Measurements from ENCODE around the gene MESD. TPM values are rescaled to one million over a fixed set of nuclear protein-coding genes. Genes with fewer than 3 reads are reported as not detected.

The MESD gene
- total RNA-seq, 3 donors from 2014 or later: 18.5 to 24.5 (median 21.3) TPM

DNA sequence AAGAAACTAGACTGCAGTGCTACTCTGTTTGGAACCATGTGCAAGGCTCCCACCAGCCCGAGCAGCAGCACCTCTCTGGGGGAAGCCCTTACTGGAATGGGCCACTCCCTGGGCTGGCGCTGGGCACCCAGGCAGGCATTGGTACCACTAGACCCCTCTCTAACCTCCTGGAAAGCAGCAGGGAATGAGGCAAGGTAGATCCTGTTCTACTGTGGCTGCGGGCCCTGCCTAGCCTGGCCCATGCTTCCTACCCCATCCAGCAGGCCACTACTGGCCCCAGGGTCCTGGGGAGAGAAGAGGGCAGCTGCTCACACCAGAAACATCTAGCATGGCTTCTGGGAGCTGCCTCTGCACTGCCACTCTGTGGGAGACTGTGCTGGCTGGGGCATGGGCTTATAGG lies 44.8 kb downstream of the MESD start:
- no peaks in the 10 kb centered on the region for H3K4me1 ChIP-seq (ENCODE audit: low read depth)
- no peaks in the 10 kb centered on the region for H3K9me3 ChIP-seq
- no peaks in the 10 kb centered on the region for H3K36me3 ChIP-seq (ENCODE audit: low read depth)
- ATAC-seq: no peak
- TF ChIP-seq, protein P1, sequence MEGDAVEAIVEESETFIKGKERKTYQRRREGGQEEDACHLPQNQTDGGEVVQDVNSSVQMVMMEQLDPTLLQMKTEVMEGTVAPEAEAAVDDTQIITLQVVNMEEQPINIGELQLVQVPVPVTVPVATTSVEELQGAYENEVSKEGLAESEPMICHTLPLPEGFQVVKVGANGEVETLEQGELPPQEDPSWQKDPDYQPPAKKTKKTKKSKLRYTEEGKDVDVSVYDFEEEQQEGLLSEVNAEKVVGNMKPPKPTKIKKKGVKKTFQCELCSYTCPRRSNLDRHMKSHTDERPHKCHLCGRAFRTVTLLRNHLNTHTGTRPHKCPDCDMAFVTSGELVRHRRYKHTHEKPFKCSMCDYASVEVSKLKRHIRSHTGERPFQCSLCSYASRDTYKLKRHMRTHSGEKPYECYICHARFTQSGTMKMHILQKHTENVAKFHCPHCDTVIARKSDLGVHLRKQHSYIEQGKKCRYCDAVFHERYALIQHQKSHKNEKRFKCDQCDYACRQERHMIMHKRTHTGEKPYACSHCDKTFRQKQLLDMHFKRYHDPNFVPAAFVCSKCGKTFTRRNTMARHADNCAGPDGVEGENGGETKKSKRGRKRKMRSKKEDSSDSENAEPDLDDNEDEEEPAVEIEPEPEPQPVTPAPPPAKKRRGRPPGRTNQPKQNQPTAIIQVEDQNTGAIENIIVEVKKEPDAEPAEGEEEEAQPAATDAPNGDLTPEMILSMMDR (IDR thresholded peaks at IDR 0.05): no peak
- DNase-seq: no peak
- H3K4me3 ChIP-seq: no peak overlapping the region
- intact Hi-C loops (cut with DNase I, micrococcal nuclease): no loop called here

DNA sequence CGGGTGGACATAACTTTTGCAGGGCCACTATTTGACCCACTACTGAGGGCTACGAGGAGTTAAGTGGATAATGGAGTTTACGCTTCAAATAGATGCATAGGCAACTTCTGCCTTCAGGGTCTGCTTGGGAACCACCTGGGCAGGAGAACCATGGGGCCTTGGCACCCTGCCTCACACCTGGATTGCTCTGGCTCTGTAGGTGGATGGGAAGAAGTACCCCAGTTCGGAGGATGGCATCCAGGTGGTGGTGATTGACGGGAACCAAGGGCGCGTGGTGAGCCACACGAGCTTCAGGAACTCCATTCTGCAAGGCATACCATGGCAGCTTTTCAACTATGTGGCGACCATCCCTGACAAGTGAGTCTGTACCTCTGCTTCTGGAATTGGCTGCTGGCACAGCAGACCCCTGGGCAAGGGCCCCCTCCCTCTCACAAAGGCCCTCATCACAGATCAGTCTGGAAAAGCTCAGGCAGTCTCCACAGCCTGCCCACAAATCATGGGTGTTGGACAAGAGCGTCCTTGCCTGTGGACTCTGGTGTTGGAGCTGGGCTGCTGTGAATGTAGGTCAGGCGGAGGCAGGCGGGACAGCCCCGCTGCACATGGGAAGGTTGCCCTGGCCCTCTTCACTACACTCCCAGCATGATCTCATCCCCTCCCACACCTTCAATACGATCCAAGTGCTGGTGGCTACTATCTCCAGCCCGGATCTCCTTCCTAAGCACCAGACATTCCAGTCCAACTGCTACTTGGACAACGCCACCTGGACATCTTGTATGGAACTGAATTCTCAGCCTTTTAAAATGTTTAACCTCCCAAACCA lies 46.7 kb downstream of the MESD start:
- no peaks in the 10 kb centered on the region for H3K36me3 ChIP-seq (ENCODE audit: low read depth)
- H3K9me3 ChIP-seq: no peaks in the 10 kb centered on the region
- TF ChIP-seq, protein P1 (IDR thresholded peaks at IDR 0.05): no peak
- no peak for ATAC-seq
- intact Hi-C loops (cut with DNase I, micrococcal nuclease): no loop called here
- H3K4me3 ChIP-seq: no peak overlapping the region
- H3K4me1 ChIP-seq (ENCODE audit: low read depth): no peaks in the 10 kb centered on the region
- DNase-seq: no peak

DNA sequence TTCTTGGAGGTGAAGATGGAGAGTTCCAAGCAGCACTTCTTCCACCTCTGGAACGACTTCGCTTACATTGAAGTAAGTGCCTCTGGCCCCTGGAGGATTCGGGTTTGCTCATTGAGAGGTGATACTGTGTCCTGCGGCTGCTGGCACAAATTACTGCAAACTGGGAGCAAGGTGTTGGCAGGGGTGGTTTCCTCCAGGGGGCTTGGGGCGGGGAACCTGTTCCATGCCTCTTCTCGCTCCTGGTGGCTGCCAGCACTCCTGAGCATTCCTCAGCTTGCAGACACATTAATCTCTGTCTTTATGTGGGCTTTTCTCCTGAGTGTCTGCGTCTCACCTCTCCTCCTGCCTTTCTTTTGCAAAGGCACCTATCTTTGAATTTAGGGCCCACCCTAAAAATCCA lies 47.4 kb downstream of the MESD start:
- no peaks in the 10 kb centered on the region for H3K9me3 ChIP-seq
- intact Hi-C loops (cut with DNase I, micrococcal nuclease): no loop called here
- TF ChIP-seq, protein P1 (IDR thresholded peaks at IDR 0.05): no peak
- no peak overlapping the region for H3K4me3 ChIP-seq
- DNase-seq: no peak
- no peaks in the 10 kb centered on the region for H3K36me3 ChIP-seq (ENCODE audit: low read depth)
- H3K4me1 ChIP-seq (ENCODE audit: low read depth): no peaks in the 10 kb centered on the region
- ATAC-seq: no peak

DNA sequence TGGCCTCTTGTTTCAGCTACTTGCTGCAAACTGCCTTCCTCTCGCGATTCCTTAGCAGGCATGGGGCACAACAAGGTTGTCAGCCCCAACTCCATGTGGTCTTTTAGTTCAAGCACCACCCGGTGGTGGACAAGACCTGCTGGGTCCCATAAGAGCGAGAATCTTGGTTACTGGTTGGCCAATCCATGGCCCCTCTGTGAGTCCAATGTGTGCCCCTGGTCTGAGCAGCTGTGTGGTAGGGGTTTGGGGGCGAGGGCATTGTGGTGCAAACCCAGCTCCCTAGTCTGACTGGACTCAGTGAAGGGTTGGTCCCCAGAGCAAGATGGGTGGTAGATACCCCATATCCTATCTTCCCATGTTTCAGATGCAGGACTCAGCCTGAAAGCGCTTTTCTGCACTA lies 48.8 kb downstream of the MESD start:
- no peak for DNase-seq
- H3K9me3 ChIP-seq: no peaks in the 10 kb centered on the region
- TF ChIP-seq, protein P1 (IDR thresholded peaks at IDR 0.05): no peak
- no peaks in the 10 kb centered on the region for H3K36me3 ChIP-seq (ENCODE audit: low read depth)
- H3K4me3 ChIP-seq: no peak overlapping the region
- intact Hi-C loops (cut with DNase I, micrococcal nuclease): no loop called here
- no peaks in the 10 kb centered on the region for H3K4me1 ChIP-seq (ENCODE audit: low read depth)
- no peak for ATAC-seq

DNA sequence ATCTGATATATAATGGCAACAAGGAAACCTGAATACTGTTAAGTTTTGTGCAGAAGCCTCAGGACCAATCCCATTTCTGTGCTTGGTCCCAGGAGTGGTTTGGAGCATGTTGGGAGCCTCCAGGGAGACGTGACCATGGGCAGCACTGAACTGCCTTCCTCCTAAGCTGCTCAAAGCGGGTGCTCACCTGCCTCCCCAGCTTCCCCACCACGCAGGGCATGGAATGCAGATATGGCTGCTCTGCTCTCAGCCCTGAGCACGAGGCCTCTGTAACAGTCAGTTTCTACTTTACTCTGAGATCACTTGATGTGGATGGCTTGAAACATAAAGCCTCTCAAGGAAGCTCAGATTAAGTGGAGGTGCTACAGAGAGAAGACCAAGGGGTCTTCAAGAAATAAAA lies 49.3 kb downstream of the MESD start:
- H3K4me1 ChIP-seq (ENCODE audit: low read depth): no peaks in the 10 kb centered on the region

More for the DNA sequence above, 49.3 kb downstream of the MESD start:
- Histone ChIP-seq H3K4me3 (no peak overlapping the region), H3K9me3 (no peaks in the 10 kb centered on the region), H3K36me3 (ENCODE audit: low read depth) (no peaks in the 10 kb centered on the region)
- ATAC-seq (no peak), DNase-seq (no peak)
- intact Hi-C loops (cut with DNase I, micrococcal nuclease): no loop called here
- TF ChIP-seq, protein P1 (IDR thresholded peaks at IDR 0.05): no peak

Measured in mucosa of descending colon (tissue), 3 donors.